ENCODE measurements around the gene KLK12.

KLK12 gene, protein sequence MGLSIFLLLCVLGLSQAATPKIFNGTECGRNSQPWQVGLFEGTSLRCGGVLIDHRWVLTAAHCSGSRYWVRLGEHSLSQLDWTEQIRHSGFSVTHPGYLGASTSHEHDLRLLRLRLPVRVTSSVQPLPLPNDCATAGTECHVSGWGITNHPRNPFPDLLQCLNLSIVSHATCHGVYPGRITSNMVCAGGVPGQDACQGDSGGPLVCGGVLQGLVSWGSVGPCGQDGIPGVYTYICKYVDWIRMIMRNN

DNA sequence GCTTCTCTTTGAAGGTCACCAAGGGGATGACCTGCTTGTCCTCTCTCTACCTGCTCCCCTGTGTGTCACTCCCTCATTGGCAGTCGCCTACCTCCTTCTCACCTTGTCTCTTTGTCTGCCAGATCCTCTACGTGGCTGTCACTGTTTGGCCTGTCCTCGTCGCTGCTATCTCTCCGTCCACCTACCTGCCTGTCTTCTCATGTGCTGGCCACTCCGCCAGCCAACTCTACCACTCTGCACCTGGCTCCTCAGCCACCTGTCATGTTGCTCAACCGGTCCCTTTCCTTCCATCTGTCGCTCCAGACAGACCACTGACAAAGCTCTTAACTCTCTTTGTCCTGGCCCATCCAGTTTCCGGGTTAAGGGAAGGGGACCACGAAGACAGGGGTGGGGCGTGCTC lies at the start of gene KLK12:
TSS of gene KLK12 (minus strand) at position 299 of the 400 bp plus-strand sequence. CDS start 381 bp downstream, outside the sequence.
- no peak for DNase-seq

DNA sequence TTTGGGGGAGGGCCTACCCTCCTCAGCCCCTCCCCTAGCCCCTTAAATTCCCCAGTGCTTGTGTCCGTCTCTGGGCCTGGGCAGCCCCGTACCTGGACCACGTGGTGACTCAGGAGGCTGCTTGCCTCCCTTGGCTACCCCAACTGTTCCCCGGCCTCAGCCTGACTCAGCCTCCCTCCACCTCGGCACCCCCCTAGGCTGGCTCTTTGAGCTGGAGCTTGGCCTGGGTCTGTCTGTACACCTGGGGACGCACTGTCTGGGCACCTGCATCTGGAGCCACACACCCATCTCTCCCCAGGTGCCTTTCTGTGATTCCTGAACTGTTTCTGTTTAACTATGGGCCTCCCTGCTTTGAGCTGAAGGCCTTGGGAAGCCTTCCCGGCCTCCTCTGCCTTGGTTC lies 49.7 kb upstream of the KLK12 start:
- no peak for DNase-seq

DNA sequence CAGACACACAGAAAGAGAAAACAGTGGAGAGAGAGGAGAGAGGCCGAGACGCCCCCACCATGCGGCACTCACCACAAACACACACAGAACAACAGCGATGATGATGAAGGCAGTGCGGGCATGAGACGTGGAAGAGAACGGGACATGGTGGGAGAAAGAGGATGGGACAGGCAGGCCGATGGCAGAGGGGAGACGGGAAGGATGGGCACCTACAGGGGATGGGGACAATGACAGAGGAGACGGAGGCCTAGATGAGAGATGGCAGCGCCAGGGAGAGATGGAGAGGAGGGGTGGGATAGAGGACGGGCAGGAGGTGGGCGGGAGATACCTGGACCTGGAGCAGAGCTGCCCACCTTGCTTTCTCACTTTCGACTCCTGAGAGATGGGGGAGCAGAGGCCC lies 49.0 kb upstream of the KLK12 start:
- DNase-seq: no peak

DNA sequence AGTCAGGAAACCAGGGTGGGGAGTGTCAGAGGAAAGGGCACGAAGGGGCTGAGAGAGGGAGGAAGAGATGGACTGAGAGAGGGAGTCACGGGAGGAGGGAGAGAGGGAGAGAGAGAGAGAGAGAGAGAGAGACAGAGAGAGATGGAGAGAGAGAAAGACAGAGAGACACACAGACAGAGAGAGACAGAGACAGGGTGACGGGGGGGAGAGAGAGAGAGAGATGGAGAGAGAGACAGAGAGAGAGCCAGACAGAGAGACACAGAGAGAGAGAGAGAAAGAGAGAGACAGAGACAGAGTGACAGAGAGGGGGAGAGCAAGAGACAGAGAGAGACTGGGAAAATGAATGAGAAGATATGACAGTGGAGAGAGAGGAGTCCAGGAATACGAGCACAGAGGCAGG lies 48.4 kb upstream of the KLK12 start:
- no peak for DNase-seq

DNA sequence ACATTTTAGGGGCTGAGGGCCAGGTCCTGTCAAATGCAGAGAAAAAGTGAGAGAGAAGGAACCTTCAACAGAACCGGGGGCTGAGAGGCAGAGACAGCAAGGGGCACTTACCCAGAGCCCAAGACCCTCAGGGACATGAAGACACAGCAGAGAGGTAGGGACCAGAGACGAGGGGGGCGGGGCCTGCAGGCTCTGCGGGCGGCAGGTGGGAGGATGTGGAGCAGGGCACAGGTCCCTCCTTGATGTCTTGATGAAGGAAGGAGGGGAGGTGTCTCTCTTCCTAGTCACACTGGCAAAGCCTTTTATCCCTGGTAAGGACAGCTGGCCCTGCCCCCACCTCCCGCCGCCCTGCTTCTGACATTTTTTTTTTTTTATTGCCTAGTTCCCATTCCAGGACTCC lies 47.8 kb upstream of the KLK12 start, which contains the start of gene KLK14:
TSS of gene KLK14 (minus strand) at position 277 of the 400 bp plus-strand sequence. CDS start at position 4, 273 bp downstream.
- no peak for DNase-seq

DNA sequence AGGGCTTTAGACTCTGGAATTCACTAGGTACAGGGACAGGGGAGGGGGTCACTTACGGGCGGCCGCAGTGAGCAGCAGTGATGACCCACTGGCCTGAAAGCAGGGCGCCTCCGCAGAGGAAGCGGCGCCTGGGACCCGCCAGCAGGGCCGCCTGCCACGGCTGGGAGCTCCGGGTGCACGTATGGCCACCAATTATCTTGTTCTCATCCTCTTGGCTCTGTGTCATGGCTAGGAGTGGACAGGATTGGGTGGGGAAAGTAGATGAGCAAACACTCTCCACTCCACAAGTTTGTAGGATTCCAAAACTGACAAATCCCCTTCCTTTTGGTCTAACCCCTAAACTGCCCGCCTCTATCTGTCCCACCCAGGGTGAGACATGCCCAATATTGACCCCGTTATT lies 46.7 kb upstream of the KLK12 start:
- no peak for DNase-seq

DNA sequence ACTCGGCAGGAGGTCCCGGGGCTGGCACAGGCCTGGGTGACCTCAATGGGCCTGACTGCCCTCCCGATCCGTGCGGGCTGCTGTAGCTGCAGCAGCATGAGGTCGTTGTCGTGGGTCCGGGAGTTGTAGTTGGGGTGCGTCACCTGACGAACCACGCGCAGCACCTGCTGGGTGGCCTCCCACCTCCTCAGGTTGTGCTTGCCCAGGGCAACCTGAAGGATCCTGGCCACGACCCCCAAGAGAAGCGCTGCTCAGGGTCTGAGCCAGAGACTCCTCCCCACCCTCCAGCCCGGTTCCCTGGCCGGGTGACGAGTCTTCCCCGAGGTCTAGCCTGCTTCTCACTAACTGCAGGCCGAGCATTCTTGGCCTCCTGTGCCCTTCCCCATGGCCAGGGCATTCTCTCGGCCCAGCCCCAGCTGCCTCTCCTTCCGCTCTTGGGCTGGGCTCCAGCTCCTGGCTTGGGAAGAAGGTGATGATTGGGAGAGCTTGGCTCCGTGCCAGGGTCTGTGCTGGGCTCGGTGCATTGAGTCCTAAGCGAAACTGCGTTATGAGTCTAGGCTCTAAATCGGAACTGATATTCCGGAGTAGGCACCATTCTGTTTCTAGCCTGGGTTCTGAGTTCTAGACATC lies 44.8 kb upstream of the KLK12 start:
- DNase-seq: peak in 1 of 2 experiments; percentile 65

DNA sequence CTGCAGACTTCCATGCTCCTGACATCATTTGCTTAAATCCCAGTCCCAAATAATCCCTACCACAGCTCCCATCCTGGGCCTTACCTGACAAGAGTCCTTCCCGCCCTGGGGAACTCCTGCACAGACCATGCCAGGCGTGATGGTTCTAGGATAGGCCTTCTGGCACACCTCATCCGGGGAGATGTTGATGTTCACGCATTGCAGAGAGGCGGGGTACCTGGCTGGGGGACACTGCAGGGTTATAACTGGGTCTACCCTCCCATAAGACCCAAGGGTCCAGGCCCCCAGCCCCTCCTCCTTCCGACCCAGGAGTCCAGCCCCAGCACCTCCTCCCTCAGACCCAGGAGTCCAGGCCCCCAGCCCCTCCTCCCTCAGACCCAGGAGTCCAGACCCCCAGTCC lies 43.9 kb upstream of the KLK12 start:
- DNase-seq: no peak

DNA sequence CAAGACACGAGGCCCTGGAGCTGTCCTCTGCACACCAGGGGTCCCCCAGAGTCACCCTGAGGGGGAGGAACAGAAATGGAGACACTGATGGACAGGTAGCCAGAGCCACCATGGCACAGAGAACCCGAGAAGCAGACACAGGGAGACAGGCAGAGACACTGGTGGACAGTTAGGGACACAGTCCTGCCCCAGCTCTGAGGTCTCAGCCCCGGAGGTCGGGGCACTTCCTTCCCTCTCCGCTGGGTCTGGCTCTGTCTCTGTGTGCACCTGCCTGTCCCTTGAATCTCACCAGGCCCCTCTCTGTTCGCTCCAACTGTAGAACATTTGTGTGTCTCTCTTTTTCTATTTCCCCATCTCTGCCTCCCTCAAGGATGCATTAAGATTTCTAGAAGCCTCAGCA lies 43.3 kb upstream of the KLK12 start:
- no peak for DNase-seq

DNA sequence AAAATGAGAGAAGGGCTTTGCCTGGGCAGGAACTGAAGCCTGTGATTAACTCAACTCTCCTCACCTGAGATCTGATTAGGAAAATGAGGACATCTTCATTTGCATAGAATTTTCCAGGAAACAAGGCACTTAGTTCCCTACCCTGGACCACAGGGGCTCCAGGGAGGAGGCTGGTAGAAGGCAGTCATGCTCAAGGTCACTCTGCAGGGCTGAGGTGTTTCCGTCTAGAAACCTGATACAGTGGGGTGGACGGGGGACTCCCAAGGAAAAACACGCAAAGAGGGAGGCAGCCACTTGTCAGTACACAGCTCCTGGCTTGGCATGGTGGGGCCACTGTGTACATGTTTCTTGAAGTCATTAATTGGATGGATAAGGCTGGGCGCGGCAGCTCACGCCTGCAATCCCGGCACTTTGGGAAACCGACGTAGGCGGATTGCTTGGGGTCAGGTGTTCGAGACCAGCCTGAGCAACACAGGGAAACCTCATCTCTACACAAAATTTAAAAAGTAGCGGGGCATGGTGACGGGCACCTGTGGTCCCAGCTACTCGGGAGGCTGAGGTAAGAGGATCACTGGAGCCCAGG lies 41.9 kb upstream of the KLK12 start:
- DNase-seq: no peak

DNA sequence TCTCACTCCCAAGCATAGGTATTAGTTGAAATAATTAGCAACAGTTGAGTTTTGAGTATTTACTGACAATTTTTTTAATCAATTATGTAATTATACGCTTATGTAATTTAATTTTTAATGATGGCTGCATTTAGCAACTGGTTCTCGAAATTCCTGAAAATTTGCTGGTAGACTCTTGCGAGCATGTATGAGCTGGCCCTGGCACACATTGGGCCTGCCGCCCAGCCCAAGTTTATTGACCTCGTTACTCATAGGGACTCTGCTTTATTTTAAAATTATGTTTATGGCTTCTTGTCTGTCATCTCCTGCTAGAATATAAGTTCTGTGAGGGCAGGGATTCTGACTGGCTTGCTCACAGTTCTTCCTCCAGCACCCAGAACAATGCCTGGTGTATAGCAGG lies 41.2 kb upstream of the KLK12 start:
- DNase-seq: no peak

DNA sequence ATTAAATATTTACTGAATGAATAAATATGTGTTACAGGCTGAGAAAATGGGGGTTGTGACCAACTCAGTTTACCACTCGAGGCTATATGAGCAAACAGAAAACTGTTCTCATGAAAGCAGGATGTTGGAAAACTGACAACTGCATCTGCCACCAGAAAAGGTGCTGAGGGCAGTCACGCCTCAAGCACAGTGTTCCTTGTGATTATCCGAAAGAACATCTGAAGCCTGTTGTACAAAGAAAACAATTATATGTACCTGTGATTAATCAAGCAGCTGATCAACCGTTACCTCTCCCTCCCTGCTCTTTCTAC lies 36.2 kb upstream of the KLK12 start:
- no peak for DNase-seq

DNA sequence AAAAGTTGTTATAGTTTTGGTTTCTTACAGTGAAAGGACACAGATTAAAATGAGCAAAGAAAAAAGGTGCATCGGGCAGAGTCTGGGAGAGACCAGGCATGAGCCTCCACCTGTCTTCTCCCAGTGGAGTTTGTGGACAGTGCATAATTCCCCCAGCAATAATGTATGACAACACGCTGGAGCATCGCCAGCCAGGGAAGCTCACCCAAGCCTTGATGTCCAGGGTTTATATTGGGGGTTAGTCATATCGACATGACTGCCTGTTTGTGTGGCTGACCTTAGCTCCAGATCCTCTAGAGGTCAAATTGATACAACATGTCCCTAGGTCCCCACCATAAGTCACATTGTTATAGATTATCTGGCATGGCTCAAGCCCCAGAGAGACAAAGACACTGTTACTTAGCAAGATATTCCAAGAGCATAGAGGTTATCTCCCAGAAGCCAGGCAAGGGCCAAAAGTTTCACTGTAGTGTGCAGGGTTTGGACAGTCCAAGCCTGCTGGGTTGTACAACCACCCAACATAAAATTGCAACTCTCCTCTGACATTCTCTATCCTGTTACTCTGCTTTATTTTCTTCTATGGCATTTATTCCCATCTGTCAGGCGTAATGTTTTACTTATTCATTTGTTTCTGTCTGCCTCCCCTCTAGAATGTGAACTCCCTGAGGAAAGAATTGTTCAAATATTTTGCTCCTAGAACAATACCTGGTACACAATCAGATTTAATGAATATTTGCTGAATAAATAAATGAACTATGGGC lies 35.7 kb upstream of the KLK12 start:
- DNase-seq: no peak

DNA sequence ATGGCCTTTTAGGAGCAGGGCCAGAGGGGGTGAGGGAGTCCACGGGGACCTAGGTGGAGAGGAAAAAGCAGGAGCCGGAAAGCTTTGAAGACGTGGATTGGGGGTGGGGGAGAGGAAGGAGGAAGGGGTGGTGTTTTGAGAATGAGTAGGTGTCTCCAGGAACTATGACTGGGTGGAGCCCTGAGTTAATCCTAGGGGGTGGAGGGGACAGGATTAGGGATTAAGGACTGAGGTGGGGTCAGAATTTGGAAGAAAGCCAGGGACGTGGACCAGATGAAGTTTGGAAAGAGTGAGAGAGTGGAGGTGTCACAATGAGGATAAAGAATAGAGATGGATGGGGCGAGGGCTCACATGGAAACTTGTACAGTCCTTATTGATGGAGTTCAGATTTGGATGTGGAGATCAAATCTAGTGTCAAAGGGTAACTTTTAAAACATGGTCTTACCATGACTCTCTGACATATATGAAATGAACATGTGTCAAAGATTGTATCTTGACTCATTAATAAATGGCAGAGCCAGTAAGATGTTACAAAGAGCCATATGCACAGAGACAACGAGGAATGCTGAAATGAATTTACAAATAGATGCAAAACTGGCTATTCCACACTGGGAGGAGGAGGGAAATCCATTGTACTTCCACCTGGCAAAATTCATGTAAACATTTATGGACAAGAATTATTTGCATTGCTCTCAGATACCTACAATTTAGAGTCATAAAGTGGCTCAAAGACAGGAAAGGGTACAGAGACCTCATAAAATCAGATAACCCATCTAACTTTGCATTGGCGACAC lies 31.8 kb upstream of the KLK12 start:
- no peak for DNase-seq

DNA sequence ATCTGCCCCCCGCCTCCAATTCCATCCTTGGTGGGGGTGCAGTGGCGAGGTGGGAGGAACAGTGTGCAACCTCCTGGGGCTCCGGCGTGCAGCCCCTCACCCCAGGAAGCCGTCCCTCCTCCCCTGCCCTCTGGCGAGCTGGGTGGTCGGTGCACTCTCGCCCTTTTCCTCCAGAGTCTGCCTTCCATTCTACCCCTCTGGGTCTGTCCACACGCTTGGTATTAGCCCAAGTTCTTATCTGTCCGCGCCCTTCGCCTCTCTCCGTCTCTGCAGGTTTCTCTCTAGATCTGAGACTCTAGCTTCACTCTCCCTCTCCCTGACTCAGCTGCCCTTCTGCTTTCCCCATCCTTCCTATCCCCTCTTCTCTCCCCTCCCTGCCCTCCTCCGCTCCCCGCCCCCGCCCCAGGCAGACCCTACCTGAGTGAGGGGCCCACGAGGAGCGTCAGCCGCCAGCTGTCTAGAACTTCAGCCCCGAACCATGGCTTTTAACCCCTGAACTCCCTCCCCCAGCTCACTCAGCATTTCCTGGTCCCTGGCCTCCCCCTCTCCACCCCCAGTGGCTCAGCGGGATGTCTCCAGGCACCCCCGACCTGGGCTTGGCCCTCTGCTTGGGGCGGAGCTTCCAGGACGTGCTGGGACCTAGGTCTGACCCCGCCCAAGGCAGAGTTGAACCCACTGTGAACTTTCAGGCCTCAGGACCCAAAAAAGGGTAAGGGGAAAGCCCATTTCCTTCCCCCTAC lies 30.6 kb upstream of the KLK12 start:
- no peak for DNase-seq

DNA sequence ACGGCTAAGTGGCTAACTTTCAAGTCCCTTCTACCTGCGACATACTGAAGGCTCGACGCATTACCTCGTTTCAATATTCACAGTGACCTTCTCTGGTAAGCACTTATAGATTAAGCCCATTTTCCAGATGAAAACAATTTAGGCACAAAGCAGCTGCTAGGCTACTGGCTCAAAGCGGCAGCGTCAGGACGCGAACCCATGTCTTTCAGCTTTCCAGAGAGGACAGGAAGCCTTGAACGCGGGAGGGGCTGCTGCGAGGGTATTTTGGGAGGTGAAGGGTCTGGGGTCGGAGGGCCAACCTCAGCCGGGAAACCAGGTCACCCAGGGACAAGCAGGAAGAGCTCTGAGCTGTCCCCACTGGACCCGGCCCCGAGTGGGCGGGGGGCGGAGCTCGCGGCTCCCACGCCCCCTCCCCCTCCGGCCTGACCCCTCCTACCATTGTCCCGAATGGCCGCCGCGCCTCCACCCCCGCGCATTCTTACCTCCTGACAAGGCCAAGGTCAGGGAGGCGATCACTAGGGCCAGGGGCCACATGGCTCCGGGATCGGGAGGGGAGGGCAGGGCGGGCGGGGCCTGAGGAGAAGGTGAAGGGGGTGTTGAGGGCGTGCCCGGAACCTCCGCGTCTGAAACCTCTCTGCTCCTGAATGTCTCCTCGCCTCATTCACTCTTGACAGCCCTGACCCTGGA lies 29.9 kb upstream of the KLK12 start, which contains the start of gene KLK13:
TSS of gene KLK13 (minus strand) at position 559 of the 687 bp plus-strand sequence. CDS start at position 534, 25 bp downstream.
- DNase-seq: no peak

DNA sequence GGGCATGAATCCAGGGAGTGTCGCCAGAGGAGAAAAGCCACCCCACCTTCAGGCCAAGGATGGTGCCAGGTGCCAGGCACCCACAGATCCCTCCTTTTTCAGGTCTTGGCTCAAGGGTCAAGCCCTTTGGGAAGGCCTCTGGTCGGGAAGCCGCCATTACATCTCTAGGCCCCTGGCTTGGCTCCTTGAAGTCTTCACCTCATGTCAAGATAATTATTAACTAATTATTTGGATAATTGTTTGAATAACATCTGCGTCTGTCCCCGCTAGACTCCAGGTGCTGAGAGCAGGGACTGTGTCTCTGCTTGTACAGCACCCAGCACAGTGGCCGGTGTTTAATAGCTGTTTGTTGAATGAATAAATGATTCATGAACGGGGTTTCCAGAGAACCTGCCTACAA lies 28.9 kb upstream of the KLK12 start:
- no peak for DNase-seq

DNA sequence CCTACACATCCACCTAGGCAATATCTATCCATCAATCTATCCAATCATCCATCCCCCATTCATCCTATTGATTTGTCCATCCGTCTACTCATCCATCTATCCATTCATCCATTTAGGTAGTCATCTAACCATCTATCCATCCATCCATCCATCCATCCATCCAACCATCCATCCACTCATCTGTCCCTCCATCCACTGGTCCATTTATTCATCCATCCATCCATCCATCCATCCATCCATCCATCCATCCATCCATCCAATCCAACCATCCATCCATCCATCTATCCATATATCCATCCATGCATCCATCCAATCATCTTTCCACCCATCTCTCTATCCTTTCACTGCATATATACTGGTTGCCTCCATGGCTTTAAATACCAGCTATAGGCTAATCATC lies 26.2 kb upstream of the KLK12 start:
- DNase-seq: no peak

DNA sequence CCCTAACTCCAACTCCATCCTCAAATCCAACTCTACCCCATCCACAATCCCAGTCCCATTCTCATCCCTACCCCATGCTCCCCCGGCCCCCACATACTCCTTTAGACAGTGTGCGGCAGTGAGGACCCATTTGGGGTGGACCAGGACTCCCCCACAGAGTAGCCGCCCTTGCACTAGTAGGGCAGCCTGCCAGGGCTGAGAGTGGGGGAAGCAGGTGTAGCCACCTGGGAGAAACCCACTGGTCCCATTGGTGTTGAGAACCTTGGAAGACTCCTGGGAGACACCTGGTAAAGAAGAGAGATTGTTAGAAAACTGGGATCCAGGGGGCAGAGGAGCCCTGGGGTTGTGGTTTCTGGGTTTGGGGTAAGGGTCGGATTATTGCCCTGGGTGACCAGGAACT lies 25.5 kb upstream of the KLK12 start:
- no peak for DNase-seq

DNA sequence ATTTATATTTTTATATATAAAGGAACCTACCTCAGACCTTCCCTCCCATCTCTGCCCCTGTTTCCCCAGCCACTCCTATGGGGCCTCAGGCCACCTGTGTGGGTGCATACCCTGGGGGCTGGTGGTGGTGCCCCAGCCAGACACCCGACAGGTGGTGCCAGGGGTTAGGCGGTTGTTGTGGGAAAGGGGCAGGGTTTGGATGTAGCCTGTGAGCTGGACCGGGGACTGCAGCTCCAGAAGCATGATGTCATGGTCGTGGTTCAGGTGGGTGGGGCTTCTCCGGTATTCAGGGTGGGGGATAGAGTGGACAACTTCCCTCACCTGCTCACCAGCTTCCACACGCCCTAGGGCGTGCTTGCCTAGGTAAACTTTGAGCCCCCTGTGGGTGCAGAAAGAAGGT lies 24.9 kb upstream of the KLK12 start:
- no peak for DNase-seq

DNA sequence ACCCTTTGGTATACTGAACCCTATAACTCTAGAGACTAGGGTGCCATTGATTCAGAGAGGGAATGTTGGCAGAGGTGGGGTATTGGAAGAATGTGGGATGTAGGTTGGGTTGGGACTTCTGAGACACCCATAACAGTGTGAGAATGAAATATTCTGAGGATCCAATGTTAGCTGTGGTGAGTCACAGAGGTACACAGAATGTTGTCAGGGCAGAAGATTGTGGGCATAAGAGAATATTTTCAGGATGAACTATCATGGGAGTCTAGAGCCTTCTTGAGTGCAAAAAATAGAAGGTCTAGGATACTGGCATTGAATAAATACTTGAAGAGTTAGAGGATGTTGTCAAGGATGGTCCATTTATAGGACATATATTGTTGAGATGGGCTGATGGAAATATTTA lies 21.1 kb upstream of the KLK12 start:
- no peak for DNase-seq

DNA sequence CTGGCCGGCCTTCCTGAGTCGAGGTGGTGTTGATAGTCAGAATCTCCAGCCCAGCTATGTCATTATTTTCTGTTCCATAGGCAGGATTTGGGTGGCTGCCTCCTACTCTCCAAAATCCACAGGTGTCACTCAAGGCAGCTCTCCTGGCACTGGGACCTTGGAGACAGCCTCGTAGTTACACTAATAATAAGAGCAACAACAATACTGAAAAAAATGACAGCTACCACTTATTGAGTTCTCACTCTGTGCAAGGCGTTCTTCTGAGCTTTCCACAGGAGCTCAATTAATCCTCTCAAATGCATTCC lies 12.2 kb upstream of the KLK12 start:
- no peak for DNase-seq

All from NCI-H446 (cell line).